Stimulated activated CD4-positive, alpha-beta T cell treated with anti-CD3 and anti-CD28 coated beads, Interleukin-15, amount 100 ng/mL, for 24 hours (primary cell): ENCODE results near the gene DHX34.
A peak's percentile ranks its signal among the peaks of the same experiment; 100 is the strongest.

Experiments
- DNase-seq: peaks from one replicate; pipeline ENCODE4 v3.0.0-alpha.2; 2020

The DHX34 gene

DNA sequence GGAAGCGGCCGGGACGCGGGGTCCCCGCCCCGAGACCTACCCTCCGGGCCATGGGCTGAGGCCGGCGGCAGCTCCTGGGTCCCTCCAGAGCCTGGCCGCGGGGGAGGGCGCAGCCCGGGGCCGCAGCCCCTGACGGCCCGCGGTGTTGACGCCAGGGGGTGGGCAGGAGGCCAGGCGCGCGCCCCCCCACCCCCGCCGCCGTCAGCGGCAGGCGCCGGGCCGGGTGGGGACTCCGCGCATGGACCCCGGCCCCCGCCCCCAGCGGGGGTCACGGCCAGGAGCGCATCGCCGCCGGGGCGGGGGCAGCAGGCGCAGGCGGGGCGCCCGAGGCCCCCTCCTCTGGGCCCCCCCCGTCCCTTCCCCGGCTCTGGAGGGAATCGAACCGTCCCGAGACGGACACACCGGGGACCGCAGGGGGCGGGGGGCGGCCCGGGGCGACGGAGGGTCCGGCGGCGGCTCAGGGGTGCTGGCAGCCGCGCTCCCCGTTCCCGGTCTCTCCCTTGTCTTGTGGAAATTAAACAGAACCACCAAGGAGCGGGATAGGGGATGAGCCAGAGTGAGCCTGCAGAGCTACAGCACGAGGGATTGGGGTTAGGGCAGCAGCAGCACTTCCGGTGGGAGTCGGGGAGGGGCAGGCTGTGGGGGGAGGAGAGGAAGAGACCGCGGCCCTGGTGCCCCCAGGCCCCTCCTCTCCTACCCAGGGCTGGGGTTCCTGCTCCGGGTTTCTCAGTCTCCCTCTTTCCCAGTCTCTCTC lies 70.1 kb downstream of the DHX34 start, which contains the start of gene MEIS3:
MEIS3 (minus strand) TSS at position 498 of the 754 bp plus-strand sequence; CDS start at position 52, 446 bp downstream.
- DNase-seq, result no peak

- no peak for DNase-seq
Measured at GRCh38 chr19:47419789-47420188, 70.7 kb downstream of the DHX34 start.

- no peak for DNase-seq
Measured at GRCh38 chr19:47421244-47421786, 72.2 kb downstream of the DHX34 start.

- no peak for DNase-seq
Measured at GRCh38 chr19:47421844-47422395, 72.8 kb downstream of the DHX34 start.

DNA sequence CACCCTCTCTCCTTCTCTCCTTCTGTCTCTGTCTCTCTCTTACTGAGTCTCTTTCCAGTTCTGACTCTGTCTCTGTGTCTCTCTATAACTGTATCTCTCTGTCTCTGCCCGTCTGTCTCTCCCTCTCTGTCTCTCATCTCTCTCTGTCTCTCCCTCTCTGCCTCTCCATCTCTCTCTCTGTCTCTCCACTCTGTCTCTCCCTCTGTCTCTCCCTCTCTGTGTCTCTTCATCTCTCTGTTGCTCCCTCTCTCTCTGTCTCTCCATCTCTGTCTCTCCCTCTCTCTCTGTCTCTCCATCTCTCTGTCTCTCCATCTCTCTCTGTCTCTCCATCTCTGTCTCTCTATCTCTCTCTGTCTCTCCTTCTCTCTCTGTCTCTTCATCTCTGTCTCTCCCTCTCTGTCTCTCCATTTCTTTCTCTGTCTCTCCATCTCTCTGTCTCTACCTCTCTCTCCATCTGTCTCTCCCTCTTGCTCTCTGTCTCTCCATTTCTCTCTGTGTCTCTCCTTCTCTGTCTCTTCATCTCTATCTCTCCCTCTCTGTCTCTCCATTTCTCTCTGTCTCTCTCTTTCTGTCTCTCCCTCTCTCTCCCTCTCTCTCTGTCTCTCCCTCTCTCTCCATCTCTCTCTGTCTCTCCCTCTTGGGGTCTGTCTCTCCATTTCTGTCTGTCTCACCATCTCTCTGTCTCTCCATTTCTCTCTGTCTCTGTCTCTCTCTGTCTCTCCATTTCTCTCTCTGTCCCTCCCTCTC lies 73.5 kb downstream of the DHX34 start:
- DNase-seq, result no peak

DNA sequence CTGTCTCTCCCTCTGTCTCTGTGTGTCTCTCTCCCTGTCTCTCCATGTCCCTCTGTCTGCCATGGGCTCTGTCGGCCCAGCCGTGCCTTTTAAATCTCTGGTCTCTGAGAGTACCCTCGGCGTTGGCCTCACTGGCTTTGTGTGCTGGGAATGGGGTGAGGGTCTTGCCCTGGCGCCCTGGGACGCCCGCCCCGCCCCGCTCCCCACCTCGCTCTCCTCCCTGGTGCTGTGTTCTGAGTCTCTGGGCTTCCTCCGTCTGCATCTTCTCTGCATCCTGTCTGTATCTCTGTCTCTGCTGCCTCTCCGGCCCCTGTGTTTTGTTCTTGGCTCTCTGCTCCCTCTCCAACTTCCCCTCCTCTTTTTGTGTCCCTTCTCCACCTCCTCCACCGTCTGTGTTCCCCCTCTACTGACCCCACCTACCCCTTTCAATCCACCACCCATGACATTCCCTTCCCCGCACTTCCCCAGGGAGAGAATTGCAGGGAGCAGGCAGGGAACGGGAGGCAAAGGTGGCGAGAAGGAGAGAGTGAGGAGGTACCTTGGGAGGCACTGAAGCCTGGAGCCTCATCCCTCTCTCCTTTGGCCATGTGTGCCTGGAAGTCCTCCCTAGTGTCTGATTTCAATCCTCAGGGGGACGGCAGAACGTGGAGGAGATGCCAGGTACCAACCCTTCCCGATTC lies 74.2 kb downstream of the DHX34 start:
- DNase-seq, result no peak

- DNase-seq, result peak; percentile 81
Measured at GRCh38 chr19:47427241-47428176, 78.4 kb downstream of the DHX34 start.

DNA sequence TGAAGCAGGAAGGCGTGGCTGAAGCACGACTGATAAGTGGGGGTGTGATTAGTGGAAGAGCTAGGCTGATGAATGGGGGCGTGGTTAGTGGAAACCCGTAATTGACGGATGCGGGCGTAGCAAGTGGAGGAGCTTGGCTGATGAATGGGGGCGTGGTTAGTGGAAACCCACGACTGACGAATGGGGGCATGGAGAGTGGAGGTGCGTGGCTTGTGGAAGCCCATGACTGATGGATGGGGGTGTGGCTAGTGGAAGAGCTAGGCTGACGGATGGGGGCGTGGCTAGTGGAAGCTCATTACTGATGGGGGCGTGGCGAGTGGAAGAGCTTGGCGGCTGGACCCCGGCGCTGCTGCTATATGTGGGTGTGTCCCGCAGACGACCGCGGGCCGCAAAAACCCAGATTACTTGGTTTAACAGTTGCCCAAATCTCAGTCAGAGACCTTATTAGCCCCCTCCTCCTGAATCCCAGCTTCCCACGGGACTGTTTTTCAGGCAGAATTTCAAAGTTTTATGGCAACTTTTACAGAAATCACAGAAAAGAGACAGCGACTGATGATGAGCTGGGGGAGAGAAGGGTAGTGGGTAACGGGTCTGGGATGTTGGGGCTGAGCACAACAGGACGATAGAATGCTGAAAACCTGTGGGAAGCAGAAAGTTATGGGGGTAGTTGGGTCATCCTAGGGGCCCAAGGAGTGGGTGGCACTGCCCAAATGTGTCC lies 79.2 kb downstream of the DHX34 start:
- peak; percentile 94 for DNase-seq

- no peak for DNase-seq
Measured at GRCh38 chr19:47429140-47429793, 80.2 kb downstream of the DHX34 start.

- peak; percentile 58 for DNase-seq
Measured at GRCh38 chr19:47430041-47430802, 81.1 kb downstream of the DHX34 start.

DNA sequence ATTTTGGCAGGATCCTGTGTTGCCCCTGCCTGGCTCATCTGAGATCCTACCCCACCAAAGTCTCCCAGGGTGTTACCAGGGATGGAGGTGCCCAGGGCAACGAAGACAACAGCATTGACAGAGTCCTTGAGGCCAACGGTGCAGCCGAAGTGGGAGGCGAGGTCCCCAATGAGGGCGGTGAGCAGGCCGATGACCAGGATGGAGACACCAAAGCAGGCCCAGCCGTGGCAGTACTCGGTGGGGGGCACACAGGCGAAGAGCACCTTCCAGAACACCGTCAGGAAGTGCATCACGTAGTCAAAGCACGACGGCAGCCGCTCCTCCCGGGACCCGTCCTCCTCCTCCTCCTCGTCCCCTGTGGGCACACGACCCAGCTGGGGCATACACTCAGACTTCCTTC lies 83.0 kb downstream of the DHX34 start:
- DNase-seq, result no peak
